Suprapubic skin (tissue), 4 donors: ENCODE data around the gene VPS45.

Experiments
- POLR2A ChIP-seq, 2 donors: fragments of 450-650 bp; IDR thresholded peaks; one replicate each; pipeline ENCODE4 v1.6.1; 2017; ENCODE audit warnings: antibody characterized with exemption in 2 of 2, mild to moderate bottlenecking in 2 of 2, moderate library complexity in 2 of 2
- POLR2AphosphoS5 ChIP-seq, 3 donors: sonication (generic); formaldehyde crosslinking; IDR thresholded peaks; one replicate each; pipeline ENCODE4 v1.6.1; 2017; ENCODE audit warnings: antibody characterized with exemption in 3 of 3
- TF ChIP-seq, protein P1 (sequence below), 2 donors: fragments of 200-600 bp in 1 of 2; fragments of 450-650 bp in 1 of 2; sonication (generic) in 1 of 2; IDR thresholded peaks; one replicate each; pipeline ENCODE4 v1.5.1; 2016 to 2019; ENCODE audit warnings: antibody characterized with exemption in 2 of 2, mild to moderate bottlenecking in 1 of 2, moderate library complexity in 1 of 2

DNA sequence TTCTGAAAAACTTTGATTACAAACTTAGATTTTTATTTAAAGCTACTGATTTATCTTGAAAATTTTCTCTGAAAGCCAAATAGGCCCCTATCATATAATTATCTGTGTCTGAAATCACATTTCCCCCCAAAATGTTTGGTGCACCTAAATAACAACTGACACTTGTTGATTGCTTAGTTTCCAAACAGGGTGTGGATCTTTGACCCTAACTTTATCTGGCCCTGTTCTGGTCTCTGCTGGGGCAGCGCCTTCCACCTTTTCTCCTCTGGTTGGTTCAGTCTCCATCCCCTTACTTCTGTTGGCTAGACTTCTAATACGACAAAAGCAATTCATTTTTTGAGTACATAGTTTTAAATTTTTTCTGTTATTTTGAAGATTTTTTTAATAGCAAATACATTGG lies 46.9 kb upstream of the VPS45 start:
- TF ChIP-seq, protein P1, sequence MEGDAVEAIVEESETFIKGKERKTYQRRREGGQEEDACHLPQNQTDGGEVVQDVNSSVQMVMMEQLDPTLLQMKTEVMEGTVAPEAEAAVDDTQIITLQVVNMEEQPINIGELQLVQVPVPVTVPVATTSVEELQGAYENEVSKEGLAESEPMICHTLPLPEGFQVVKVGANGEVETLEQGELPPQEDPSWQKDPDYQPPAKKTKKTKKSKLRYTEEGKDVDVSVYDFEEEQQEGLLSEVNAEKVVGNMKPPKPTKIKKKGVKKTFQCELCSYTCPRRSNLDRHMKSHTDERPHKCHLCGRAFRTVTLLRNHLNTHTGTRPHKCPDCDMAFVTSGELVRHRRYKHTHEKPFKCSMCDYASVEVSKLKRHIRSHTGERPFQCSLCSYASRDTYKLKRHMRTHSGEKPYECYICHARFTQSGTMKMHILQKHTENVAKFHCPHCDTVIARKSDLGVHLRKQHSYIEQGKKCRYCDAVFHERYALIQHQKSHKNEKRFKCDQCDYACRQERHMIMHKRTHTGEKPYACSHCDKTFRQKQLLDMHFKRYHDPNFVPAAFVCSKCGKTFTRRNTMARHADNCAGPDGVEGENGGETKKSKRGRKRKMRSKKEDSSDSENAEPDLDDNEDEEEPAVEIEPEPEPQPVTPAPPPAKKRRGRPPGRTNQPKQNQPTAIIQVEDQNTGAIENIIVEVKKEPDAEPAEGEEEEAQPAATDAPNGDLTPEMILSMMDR (IDR thresholded peaks at IDR 0.05) = no peak
- TF ChIP-seq POLR2AphosphoS5 (IDR thresholded peaks at IDR 0.05) = no peak
- no peak for TF ChIP-seq POLR2A (IDR thresholded peaks at IDR 0.05)
